AG09319 (cell line): Measurements from ENCODE around the gene FUOM.
"Not testable (repeated sequence)": the region's sequence is repeated elsewhere in the genome, so short reads cannot be mapped to it uniquely, and the experiment has no call there.

Experiments used
- DNase-seq: peaks from one replicate; pipeline ENCODE4 v3.0.0-alpha.2; 2010; ENCODE audit warnings: low read depth; ENCODE audit errors: extremely low read depth
- TF ChIP-seq, protein P1 (sequence below): IDR thresholded peaks from 2 replicates; pipeline ENCODE4 v1.5.1; 2011; ENCODE audit warnings: low read depth, mild to moderate bottlenecking, inconsistent platforms, low read length, moderate library complexity

The FUOM gene

DNA sequence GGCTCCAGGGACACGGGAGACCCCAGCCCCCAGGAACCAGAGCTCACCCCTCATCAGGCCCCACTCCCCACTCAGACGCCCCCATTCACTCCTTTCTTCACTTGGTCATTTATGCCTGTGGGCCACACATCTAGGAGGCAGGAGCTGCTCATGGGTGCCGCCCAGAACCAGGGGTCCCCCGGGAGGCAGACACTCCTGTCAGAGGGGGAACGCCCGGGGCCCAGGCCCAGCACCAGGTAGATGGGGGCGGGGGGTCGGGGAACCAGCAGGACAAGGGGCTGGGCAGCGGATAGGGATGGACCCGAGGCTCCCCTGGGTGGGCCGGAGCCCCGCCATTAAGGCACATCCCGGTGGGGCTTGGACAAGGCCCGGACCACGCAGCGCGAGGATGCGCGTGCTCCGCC lies 33.0 kb downstream of the FUOM start:
- no peak for DNase-seq
- TF ChIP-seq, protein P1, sequence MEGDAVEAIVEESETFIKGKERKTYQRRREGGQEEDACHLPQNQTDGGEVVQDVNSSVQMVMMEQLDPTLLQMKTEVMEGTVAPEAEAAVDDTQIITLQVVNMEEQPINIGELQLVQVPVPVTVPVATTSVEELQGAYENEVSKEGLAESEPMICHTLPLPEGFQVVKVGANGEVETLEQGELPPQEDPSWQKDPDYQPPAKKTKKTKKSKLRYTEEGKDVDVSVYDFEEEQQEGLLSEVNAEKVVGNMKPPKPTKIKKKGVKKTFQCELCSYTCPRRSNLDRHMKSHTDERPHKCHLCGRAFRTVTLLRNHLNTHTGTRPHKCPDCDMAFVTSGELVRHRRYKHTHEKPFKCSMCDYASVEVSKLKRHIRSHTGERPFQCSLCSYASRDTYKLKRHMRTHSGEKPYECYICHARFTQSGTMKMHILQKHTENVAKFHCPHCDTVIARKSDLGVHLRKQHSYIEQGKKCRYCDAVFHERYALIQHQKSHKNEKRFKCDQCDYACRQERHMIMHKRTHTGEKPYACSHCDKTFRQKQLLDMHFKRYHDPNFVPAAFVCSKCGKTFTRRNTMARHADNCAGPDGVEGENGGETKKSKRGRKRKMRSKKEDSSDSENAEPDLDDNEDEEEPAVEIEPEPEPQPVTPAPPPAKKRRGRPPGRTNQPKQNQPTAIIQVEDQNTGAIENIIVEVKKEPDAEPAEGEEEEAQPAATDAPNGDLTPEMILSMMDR = no peak

DNA sequence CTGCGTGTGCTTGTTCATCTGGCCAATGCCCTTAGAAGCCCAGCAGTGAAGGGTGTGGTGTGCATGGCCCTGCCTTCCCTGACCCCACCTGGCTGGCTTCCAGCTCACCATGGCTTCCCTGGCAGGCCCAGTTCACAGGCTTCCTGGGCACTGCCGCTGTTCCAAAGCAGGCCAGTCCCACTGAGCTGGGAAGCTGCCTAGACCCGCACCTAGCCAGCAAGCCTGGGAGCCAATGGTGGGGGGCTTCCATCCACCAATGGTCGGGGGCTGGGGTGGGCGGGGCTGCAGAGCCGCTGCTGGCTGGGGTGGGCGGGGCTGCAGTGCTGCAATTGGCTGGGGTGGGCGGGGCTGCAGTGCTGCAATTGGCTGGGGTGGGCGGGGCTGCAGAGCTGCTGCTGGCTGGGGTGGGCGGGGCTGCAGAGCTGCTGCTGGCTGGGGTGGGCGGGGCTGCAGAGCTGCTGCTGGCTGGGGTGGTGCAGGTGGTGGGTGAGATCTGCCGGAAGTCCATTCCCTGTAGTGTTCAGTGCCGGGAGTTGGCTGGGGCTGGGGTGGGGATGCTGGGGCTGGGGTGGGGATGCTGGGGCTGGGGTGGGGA lies 33.5 kb downstream of the FUOM start:
- TF ChIP-seq, protein P1 = no peak
- DNase-seq = no peak

GRCh38 chr10:133322064-133322709 lies 35.6 kb downstream of the FUOM start:
- DNase-seq = not testable (repeated sequence)

DNA sequence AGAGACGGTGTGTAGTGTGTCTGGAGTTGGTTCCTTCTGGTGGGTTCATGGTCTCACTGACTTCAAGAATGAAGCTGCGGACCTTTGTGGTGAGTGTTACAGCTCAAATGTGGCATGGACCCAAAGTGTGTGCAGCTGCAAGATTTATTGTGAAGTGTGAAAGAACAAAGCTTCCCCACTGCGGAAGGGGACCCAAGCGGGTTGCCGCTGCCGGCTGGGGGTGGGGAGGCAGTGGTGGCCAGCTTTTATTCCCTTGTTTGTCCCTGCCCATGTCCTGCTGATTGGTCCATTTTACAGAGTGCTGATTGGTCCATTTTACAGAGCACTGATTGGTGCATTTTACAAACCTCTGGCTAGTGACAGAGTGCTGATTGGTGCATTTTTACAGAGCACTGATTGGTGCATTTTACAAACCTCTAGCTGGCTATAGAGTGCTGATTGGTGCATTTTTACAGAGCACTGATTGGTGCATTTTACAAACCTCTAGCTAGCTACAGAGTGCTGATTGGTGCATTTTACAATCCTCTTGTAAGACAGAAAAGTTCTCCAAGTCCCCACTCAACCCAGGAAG lies 36.9 kb downstream of the FUOM start:
- DNase-seq = not testable (repeated sequence)

- TF ChIP-seq, protein P1 = peak; percentile 80
- no peak for DNase-seq
Measured at GRCh38 chr10:133318494-133319127, 39.2 kb downstream of the FUOM start.

GRCh38 chr10:133316732-133317131 lies 41.1 kb downstream of the FUOM start:
- DNase-seq = no peak
- TF ChIP-seq, protein P1 = no peak

- DNase-seq = no peak
- TF ChIP-seq, protein P1 = no peak
Measured at GRCh38 chr10:133316266-133316665, 41.6 kb downstream of the FUOM start.

DNA sequence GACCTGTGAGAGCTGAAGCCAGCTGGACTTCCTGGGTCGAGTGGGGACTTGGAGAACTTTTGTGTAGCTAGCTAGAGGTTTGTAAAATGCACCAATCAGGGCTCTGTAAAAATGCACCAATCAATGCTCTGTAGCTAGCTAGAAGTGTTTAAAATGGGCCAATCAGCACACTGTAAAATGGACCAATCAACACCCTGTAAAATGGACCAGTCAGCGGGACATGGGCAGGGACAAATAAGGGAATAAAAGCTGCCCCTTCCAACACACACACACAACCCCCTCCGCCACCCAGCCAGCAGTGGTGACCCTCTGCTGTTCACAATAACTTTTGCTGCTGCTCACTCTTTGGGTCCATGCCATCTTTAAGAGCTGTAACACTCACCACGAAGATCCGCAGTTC lies 42.0 kb downstream of the FUOM start:
- DNase-seq = no peak
- TF ChIP-seq, protein P1 = no peak
